Measurements from ENCODE around the gene APPL2. TPM values are rescaled to one million over a fixed set of nuclear protein-coding genes. Genes with fewer than 3 reads are reported as not detected.

Gene APPL2
- total and polyA plus RNA-seq, 4 experiments from 2014 or later: 8.8 to 61.0 (median 35.6) TPM

DNA sequence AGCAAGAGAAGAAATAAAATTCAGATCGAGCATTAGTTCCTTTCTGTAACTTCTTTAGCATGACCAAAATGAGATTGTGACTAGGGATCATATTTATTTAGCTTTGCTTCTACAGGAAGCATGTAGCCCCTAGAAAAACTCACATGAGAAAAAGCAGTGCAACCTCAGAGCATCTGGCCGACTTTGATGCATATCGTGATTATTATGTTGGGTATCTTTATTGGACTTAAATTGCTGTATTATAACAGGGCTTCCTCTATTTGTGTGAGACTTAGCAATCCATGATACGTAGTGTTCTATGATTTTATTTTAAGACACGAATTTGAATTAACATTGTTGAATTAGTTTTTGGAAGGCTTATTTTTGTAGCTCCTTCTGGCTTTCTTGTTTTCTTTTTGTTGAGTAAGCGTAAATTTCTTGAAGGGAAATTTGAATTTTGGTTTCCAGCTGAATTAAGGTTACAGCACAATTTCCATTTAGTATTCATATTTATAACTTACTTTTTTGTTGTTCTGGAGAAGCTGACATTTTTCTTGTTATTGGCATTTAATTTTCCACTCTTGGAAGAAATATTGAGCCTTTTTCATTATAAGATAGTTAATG lies 94.6 kb downstream of the APPL2 start:
- no peak for DNase-seq
- no peaks in the 10 kb centered on the region for H3K9me3 Mint-ChIP-seq
- CTCF ChIA-PET (ENCODE audit: partially characterized antibody): no interaction called here
- intact Hi-C loops (cut with micrococcal nuclease): no loop called here
- H3K4me3 Mint-ChIP-seq: no peak overlapping the region
- Histone ChIP-seq H3K4me1 (ENCODE audit: insufficient read depth, low read length) (no peaks in the 10 kb centered on the region), H3K27ac (ENCODE audit: low read depth, low read length) (no peak overlapping the region), H3K27me3 (ENCODE audit: insufficient read depth, low read length) (no peaks in the 10 kb centered on the region), H3K36me3 (ENCODE audit: insufficient read depth, low read length) (peaks cover 23% of the 10 kb centered on the region), H3K4me3 (ENCODE audit: low read length in 2 of 2) (no peak overlapping the region), H3K9me3 (ENCODE audit: control insufficient read depth in 1 of 2, low read length in 2 of 2) (no peaks in the 10 kb centered on the region)
- no peaks in the 10 kb centered on the region for H3K27me3 Mint-ChIP-seq
- peaks cover 4 to 15% (median 6%) of the 10 kb centered on the region in 4 donors for H3K4me1 Mint-ChIP-seq
- H3K27ac Mint-ChIP-seq: peak overlapping the region in 1 of 7 donors; percentile 29
- peaks cover 36 to 61% of the 10 kb centered on the region in 2 donors for H3K36me3 Mint-ChIP-seq
- POLR2A ChIA-PET (ENCODE audit: partially characterized antibody): interaction anchor here (0.7 kb wide), 1 partner anchor 1079 kb away, joined by 3 read pairs; no protein-coding TSS in a partner anchor

- no peaks in the 10 kb centered on the region for H3K9me3 Mint-ChIP-seq
- ChIA-PET POLR2A (ENCODE audit: partially characterized antibody) (no interaction called here), CTCF (ENCODE audit: partially characterized antibody) (no interaction called here)
Measured at GRCh38 chr12:105138248-105138647, 97.7 kb downstream of the APPL2 start.

More at GRCh38 chr12:105138248-105138647, 97.7 kb downstream of the APPL2 start:
- Mint-ChIP-seq H3K27me3 (no peaks in the 10 kb centered on the region), H3K27ac (peak overlapping the region in 1 of 7 donors; percentile 8), H3K4me3 (no peak overlapping the region), H3K4me1 (peaks cover 5 to 33% (median 18%) of the 10 kb centered on the region in 4 donors), H3K36me3 (peaks cover 39 to 68% of the 10 kb centered on the region in 2 donors)
- no peaks in the 10 kb centered on the region for H3K4me1 ChIP-seq (ENCODE audit: insufficient read depth, low read length)
- no peaks in the 10 kb centered on the region for H3K9me3 ChIP-seq (ENCODE audit: control insufficient read depth in 1 of 2, low read length in 2 of 2)
- no peak overlapping the region for H3K4me3 ChIP-seq (ENCODE audit: low read length in 2 of 2)
- no peak overlapping the region for H3K27ac ChIP-seq (ENCODE audit: low read depth, low read length)
- H3K36me3 ChIP-seq (ENCODE audit: insufficient read depth, low read length): peaks cover 32% of the 10 kb centered on the region
- intact Hi-C loops (cut with micrococcal nuclease): no loop called here
- no peaks in the 10 kb centered on the region for H3K27me3 ChIP-seq (ENCODE audit: insufficient read depth, low read length)
- no peak for DNase-seq

Other genes starting within 250 kb of the APPL2 start
- 10 to 100 TPM; 15.7 to 16.2 TPM for gene NOPCHAP1, start 249.9 kb downstream of the APPL2 start, total RNA-seq
- 10 to 100 TPM; 12.1 to 13.5 TPM for gene NOPCHAP1, start 249.9 kb downstream of the APPL2 start, polyA plus RNA-seq
- gene ALDH1L2, start 151.7 kb downstream of the APPL2 start, total RNA-seq: under 1 TPM; 0.15 to 0.72 TPM
- gene ALDH1L2, start 151.7 kb downstream of the APPL2 start, polyA plus RNA-seq: under 1 TPM in 1 of 2 donors, not detected in 1; 0.08 TPM
- gene WASHC4, start 128.4 kb downstream of the APPL2 start, total RNA-seq: 10 to 100 TPM; 71.4 to 75.4 TPM
- gene WASHC4, start 128.4 kb downstream of the APPL2 start, polyA plus RNA-seq: 10 to 100 TPM; 36.7 to 37.9 TPM
- gene C12orf75, start 94.5 kb upstream of the APPL2 start, total RNA-seq: 10 to 100 TPM; 12.1 to 14.6 TPM
- 100 to 1,000 TPM in 1 of 2 donors, 10 to 100 TPM in 1; 83.4 to 117 TPM for gene C12orf75, start 94.5 kb upstream of the APPL2 start, polyA plus RNA-seq